ENCODE results near the gene OSBPL6. TPM values are rescaled to one million over a fixed set of nuclear protein-coding genes. Genes with fewer than 3 reads are reported as not detected.
A peak's percentile ranks its signal among the peaks of the same experiment; 100 is the strongest.

OSBPL6 gene
- total and polyA plus RNA-seq, 9 of the 15 experiments (the other 6 are each of a cell fraction or from before 2014, with no cell fraction given): 3.4 to 12.7 (median 9.3) TPM

DNA sequence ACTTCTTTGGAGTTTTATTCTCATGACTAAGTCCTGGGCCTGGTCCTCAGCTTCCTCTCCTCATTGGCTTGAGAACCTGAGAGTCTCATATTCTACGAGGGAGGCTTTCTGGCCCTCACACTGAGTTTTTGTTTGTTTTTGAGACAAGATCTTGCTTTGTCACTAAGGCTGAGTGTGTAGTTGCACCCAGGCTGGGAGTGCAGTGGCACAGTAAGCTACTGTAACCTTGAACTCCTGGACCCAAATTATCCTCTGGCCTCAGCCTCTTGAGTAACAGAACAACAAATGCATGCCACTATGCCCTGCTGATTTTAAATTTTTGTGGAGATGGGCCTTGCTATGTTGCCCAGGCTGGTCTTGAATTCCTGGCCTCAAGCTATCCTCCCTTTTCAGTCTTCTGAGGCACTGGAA lies 234.1 kb downstream of the OSBPL6 start (continued):
- TF ChIP-seq, protein P1, sequence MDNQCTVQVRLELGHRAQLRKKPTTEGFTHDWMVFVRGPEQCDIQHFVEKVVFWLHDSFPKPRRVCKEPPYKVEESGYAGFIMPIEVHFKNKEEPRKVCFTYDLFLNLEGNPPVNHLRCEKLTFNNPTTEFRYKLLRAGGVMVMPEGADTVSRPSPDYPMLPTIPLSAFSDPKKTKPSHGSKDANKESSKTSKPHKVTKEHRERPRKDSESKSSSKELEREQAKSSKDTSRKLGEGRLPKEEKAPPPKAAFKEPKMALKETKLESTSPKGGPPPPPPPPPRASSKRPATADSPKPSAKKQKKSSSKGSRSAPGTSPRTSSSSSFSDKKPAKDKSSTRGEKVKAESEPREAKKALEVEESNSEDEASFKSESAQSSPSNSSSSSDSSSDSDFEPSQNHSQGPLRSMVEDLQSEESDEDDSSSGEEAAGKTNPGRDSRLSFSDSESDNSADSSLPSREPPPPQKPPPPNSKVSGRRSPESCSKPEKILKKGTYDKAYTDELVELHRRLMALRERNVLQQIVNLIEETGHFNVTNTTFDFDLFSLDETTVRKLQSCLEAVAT (IDR thresholded peaks at IDR 0.05): no peak
- no peak for TF ChIP-seq ZNF589 (CRISPR knock-in tag; IDR thresholded peaks at IDR 0.05; ENCODE audit: low read depth)
- TF ChIP-seq ZKSCAN1 (IDR thresholded peaks at IDR 0.05; ENCODE audit: low read depth, low read length): no peak
- TF ChIP-seq, protein P2, sequence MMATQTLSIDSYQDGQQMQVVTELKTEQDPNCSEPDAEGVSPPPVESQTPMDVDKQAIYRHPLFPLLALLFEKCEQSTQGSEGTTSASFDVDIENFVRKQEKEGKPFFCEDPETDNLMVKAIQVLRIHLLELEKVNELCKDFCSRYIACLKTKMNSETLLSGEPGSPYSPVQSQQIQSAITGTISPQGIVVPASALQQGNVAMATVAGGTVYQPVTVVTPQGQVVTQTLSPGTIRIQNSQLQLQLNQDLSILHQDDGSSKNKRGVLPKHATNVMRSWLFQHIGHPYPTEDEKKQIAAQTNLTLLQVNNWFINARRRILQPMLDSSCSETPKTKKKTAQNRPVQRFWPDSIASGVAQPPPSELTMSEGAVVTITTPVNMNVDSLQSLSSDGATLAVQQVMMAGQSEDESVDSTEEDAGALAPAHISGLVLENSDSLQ (IDR thresholded peaks at IDR 0.05): no peak
- TF ChIP-seq FIP1L1 (IDR thresholded peaks at IDR 0.05; ENCODE audit: low read depth, low read length, poor library complexity, severe bottlenecking): no peak
- no peak for TF ChIP-seq ZNF224 (CRISPR knock-in tag; IDR thresholded peaks at IDR 0.05)
- TF ChIP-seq ZSCAN32 (CRISPR knock-in tag; IDR thresholded peaks at IDR 0.05): no peak
- TF ChIP-seq, protein P3, sequence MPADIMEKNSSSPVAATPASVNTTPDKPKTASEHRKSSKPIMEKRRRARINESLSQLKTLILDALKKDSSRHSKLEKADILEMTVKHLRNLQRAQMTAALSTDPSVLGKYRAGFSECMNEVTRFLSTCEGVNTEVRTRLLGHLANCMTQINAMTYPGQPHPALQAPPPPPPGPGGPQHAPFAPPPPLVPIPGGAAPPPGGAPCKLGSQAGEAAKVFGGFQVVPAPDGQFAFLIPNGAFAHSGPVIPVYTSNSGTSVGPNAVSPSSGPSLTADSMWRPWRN (IDR thresholded peaks at IDR 0.05; ENCODE audit: low read depth): no peak
- TF ChIP-seq, protein P4, sequence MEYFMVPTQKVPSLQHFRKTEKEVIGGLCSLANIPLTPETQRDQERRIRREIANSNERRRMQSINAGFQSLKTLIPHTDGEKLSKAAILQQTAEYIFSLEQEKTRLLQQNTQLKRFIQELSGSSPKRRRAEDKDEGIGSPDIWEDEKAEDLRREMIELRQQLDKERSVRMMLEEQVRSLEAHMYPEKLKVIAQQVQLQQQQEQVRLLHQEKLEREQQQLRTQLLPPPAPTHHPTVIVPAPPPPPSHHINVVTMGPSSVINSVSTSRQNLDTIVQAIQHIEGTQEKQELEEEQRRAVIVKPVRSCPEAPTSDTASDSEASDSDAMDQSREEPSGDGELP (CRISPR knock-in tag; IDR thresholded peaks at IDR 0.05; ENCODE audit: borderline replicate concordance): 0 out of 2 replicates have a peak, but pooled peaks have one; percentile 12
- no peak for TF ChIP-seq GATAD2B (IDR thresholded peaks at IDR 0.05; ENCODE audit: borderline replicate concordance)
- no peak for TF ChIP-seq TFAM (CRISPR knock-in tag; conservative IDR thresholded peaks at IDR 0.05)
- TF ChIP-seq, protein P5, sequence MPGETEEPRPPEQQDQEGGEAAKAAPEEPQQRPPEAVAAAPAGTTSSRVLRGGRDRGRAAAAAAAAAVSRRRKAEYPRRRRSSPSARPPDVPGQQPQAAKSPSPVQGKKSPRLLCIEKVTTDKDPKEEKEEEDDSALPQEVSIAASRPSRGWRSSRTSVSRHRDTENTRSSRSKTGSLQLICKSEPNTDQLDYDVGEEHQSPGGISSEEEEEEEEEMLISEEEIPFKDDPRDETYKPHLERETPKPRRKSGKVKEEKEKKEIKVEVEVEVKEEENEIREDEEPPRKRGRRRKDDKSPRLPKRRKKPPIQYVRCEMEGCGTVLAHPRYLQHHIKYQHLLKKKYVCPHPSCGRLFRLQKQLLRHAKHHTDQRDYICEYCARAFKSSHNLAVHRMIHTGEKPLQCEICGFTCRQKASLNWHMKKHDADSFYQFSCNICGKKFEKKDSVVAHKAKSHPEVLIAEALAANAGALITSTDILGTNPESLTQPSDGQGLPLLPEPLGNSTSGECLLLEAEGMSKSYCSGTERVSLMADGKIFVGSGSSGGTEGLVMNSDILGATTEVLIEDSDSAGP (CRISPR knock-in tag; IDR thresholded peaks at IDR 0.05): no peak
- no peak for TF ChIP-seq PURB (CRISPR knock-in tag; IDR thresholded peaks at IDR 0.05; ENCODE audit: low read depth)
- no peak for TF ChIP-seq FUS (optimal IDR thresholded peaks at IDR 0.05; ENCODE audit: low read depth, low read length)
- TF ChIP-seq NELFE (IDR thresholded peaks at IDR 0.05; ENCODE audit: insufficient read depth, insufficient read length): no peak
- TF ChIP-seq TRIM24 (IDR thresholded peaks at IDR 0.05): no peak
- TF ChIP-seq ADNP (tag; IDR thresholded peaks at IDR 0.05): no peak
- TF ChIP-seq, protein P6, sequence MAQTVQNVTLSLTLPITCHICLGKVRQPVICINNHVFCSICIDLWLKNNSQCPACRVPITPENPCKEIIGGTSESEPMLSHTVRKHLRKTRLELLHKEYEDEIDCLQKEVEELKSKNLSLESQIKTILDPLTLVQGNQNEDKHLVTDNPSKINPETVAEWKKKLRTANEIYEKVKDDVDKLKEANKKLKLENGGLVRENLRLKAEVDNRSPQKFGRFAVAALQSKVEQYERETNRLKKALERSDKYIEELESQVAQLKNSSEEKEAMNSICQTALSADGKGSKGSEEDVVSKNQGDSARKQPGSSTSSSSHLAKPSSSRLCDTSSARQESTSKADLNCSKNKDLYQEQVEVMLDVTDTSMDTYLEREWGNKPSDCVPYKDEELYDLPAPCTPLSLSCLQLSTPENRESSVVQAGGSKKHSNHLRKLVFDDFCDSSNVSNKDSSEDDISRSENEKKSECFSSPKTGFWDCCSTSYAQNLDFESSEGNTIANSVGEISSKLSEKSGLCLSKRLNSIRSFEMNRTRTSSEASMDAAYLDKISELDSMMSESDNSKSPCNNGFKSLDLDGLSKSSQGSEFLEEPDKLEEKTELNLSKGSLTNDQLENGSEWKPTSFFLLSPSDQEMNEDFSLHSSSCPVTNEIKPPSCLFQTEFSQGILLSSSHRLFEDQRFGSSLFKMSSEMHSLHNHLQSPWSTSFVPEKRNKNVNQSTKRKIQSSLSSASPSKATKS (CRISPR knock-in tag; IDR thresholded peaks at IDR 0.05): no peak
